Natural killer cell (primary cell): ENCODE data around the gene NEO1. TPM values are rescaled to one million over a fixed set of nuclear protein-coding genes. Genes with fewer than 3 reads are reported as not detected.

Experiments
- ATAC-seq, 3 donors: fragments of 150-1000 bp in 2 of 3; fragments of 200-7000 bp in 1 of 3; cut with Tn5 transposase; 1 replicate in 1 of 3; 2 replicates in 2 of 3; pipeline ENCODE4 v1.10.0; 2021; ENCODE audit warnings: mild to moderate bottlenecking in 2 of 3, moderate library complexity in 2 of 3
- DNase-seq, 2 donors: peaks; one replicate each; pipeline versions ENCODE4 v3.0.0 to v3.0.0-alpha.2; 2013 to 2021; ENCODE audit warnings: mixed read lengths in 1 of 2
- H3K27ac ChIP-seq: one replicate; pipeline ENCODE4 v1.5.1; 2013; ENCODE audit warnings: mild to moderate bottlenecking, low read length
- H3K27me3 ChIP-seq: one replicate; pipeline ENCODE4 v1.6.1; 2013; ENCODE audit warnings: low read length; ENCODE audit not compliant: control insufficient read depth, insufficient read depth
- H3K36me3 ChIP-seq: one replicate; pipeline ENCODE4 v1.6.1; 2013; ENCODE audit warnings: low read length; ENCODE audit not compliant: control insufficient read depth, insufficient read depth
- H3K4me1 ChIP-seq: one replicate; pipeline ENCODE4 v1.6.1; 2013; ENCODE audit warnings: low read length; ENCODE audit not compliant: control insufficient read depth, insufficient read depth
- H3K4me3 ChIP-seq: one replicate; pipeline ENCODE4 v1.5.1; 2013; ENCODE audit warnings: low read length
- H3K9me3 ChIP-seq: one replicate; pipeline ENCODE4 v1.6.1; 2013; ENCODE audit warnings: low read length; ENCODE audit not compliant: control insufficient read depth, insufficient read depth
- H3K27ac Mint-ChIP-seq, 2 donors: one replicate each; pipeline ENCODE4 v1.8.0; 2022; ENCODE audit warnings: mild to moderate bottlenecking in 2 of 2, mixed read lengths in 2 of 2, moderate library complexity in 1 of 2
- H3K27me3 Mint-ChIP-seq, 2 donors: one replicate each; pipeline ENCODE4 v1.8.0; 2022; ENCODE audit warnings: low read depth in 2 of 2, mixed read lengths in 2 of 2
- H3K36me3 Mint-ChIP-seq: one replicate; pipeline ENCODE4 v1.8.0; 2022; ENCODE audit warnings: mixed read lengths
- H3K4me1 Mint-ChIP-seq, 2 donors: one replicate each; pipeline ENCODE4 v1.8.0; 2022; ENCODE audit warnings: mixed read lengths in 2 of 2
- H3K4me3 Mint-ChIP-seq: one replicate; pipeline ENCODE4 v1.8.0; 2022; ENCODE audit warnings: mild to moderate bottlenecking, moderate library complexity, mixed read lengths
- H3K9me3 Mint-ChIP-seq, 2 donors: one replicate each; pipeline ENCODE4 v1.8.0; 2022; ENCODE audit warnings: mixed read lengths in 2 of 2
- CTCF ChIP-seq: fragments of 200-600 bp; IDR thresholded peaks from one replicate; pipeline ENCODE4 v1.8.0; 2022; ENCODE audit warnings: antibody characterized with exemption
- WGBS: methylation state at CpG from one replicate; pipeline ENCODE4 v1.1.7; 2013; ENCODE audit warnings: missing lambda C conversion rate; ENCODE audit not compliant: insufficient coverage; 5-methylcytosine and 5-hydroxymethylcytosine counted together
- intact Hi-C: fragments of 100-400 bp; cut with micrococcal nuclease; formaldehyde crosslinking; loops from one replicate; pipeline ENCODE4 v1.14.2; 2022
- total RNA-seq, 4 donors: library from RNA; stranded (reverse); fragments of 120-200 nt in 1 of 4; gene quantifications; one replicate each; pipeline versions ENCODE4 v1.2.3 to v1.2.4, GENCODE V29; 2013 to 2022

NEO1 gene
- total RNA-seq, 3 donors from 2014 or later (not counting 1 experiment from before 2014, with no cell fraction given): 16.3 to 19.0 (median 17.4) TPM

- Histone ChIP-seq H3K9me3 (no peaks in the 10 kb centered on the region), H3K36me3 (no peaks in the 10 kb centered on the region), H3K4me3 (no peak overlapping the region), H3K27me3 (no peaks in the 10 kb centered on the region), H3K27ac (no peak overlapping the region), H3K4me1 (peaks cover 3% of the 10 kb centered on the region)
- Mint-ChIP-seq H3K27me3 (peaks cover 11 to 22% of the 10 kb centered on the region in 2 donors), H3K4me3 (no peak overlapping the region), H3K36me3 (no peaks in the 10 kb centered on the region), H3K9me3 (no peaks in the 10 kb centered on the region), H3K27ac (no peak overlapping the region), H3K4me1 (no peaks in the 10 kb centered on the region)
- ATAC-seq (no peak), DNase-seq (no peak)
- TF ChIP-seq CTCF: no peak
- no CpG with 5 or more reads among the region's 2 CpGs for WGBS
- intact Hi-C loops: no loop called here
Observed at GRCh38 chr15:73313861-73314260, 261.6 kb downstream of the NEO1 start.

DNA sequence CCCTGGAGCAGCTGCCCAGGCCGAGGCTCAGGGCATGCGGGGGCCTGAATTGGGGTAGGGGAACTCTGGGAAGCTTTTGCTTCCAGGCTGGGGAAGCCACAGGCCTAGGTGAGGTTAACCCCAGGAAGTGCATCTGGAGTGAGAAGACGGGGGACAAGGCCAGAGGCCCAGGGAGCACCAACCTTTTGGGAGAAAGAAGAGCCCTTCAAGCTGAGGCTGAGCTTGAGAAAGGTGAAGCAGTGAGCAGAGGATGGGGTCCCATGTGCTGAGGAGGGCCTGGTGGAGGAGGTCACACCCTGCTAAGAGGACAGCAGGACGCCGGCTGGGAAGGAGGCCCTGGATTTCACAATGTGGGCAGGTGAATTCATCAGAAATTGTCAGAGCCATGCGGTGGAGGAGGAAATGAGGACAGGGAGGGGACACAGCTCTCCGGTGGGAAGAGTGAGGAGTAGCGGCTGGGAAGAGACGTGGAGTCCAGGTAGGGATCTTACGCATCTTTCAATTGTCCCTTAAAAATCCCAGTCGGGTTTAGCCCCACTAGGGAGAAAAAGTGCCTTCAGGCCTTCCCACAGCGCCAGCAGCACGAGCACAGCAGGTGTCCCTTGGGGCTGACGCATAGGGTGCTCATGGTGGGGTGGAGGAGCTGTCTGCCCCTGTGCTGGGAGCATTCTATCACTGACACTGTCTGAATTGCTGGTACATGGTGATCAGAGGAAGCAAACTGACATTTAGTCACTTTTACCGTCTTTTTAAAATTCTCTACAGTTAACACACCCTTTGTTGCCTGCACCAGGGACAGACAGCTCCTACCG, 265.6 kb downstream of the NEO1 start:
- Mint-ChIP-seq H3K27ac (no peak overlapping the region), H3K4me3 (no peak overlapping the region), H3K9me3 (no peaks in the 10 kb centered on the region)

GRCh38 chr15:73318463-73319351, 266.4 kb downstream of the NEO1 start:
- Mint-ChIP-seq H3K27me3 (peaks cover 15 to 30% of the 10 kb centered on the region in 2 donors), H3K9me3 (no peaks in the 10 kb centered on the region), H3K36me3 (no peaks in the 10 kb centered on the region), H3K4me3 (no peak overlapping the region), H3K4me1 (no peaks in the 10 kb centered on the region), H3K27ac (no peak overlapping the region)
- ATAC-seq (no peak), DNase-seq (no peak)
- peaks cover 3% of the 10 kb centered on the region for H3K4me1 ChIP-seq
- intact Hi-C loops: no loop called here
- no peak overlapping the region for H3K4me3 ChIP-seq
- peaks cover 2% of the 10 kb centered on the region for H3K27me3 ChIP-seq
- TF ChIP-seq CTCF: no peak
- 20% methylated on average over 42 of the region's 42 CpGs for WGBS
- no peaks in the 10 kb centered on the region for H3K9me3 ChIP-seq
- no peaks in the 10 kb centered on the region for H3K36me3 ChIP-seq
- H3K27ac ChIP-seq: no peak overlapping the region

More for the DNA sequence above, 265.6 kb downstream of the NEO1 start:
- intact Hi-C loops: no loop called here
- whole genome bisulfite sequencing: 80% methylated on average over 16 of the region's 16 CpGs
- H3K27me3 ChIP-seq: peaks cover 2% of the 10 kb centered on the region
- no peaks in the 10 kb centered on the region for H3K36me3 Mint-ChIP-seq
- ATAC-seq (no peak), DNase-seq (no peak)
- no peaks in the 10 kb centered on the region for H3K9me3 ChIP-seq
- H3K27me3 Mint-ChIP-seq: peaks cover 15 to 30% of the 10 kb centered on the region in 2 donors
- no peaks in the 10 kb centered on the region for H3K36me3 ChIP-seq
- H3K4me1 ChIP-seq: peaks cover 3% of the 10 kb centered on the region
- TF ChIP-seq CTCF: no peak
- no peak overlapping the region for H3K27ac ChIP-seq
- H3K4me3 ChIP-seq: no peak overlapping the region
- no peaks in the 10 kb centered on the region for H3K4me1 Mint-ChIP-seq
